ENCODE results near the gene GRIN2A.

The GRIN2A gene

DNA sequence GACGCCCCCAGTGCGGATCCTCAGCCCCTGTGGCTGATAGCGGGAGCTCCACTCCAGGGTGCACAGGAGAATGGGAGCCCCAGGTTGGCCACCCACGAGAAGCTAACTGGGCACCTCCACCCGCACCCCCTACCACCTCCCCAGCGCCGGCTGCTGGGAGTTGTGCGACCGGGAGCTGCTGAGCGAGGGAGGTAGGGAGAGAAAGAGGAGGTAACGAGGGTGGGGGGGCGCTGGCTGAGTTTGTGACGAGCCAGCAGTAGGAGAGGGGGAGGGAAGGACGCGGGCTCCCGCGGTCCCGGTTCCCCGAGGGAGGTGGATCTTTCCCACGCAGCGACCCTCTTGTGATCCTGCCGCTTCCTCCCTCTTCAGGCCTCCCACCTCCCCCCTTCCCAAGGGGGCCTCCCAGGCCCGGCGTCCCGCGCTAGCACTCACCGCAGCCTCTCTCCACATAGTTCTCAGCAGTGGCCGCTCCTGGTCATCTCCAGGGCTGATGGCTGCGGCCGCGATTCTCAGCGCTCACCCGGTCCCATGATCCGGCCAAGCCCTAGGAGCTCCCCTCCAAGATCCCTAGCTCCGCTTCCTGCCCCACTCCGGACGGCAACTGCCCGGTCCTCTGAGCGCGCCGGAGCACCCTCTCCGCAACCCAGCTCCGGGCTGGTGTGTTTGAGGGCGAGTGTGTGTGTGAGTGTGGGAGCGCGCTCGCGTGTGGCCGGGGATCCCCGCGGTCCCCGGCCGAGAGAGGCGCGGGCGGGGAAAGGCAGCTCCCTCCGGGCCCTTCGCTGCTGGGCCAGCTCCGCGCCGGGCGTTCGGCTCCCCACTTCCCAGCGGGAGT, at the start of gene GRIN2A:
TSS of gene GRIN2A (minus strand) at position 207 of the 832 bp plus-strand sequence. CDS start 2,017 bp downstream, outside the sequence.
- no peak for DNase-seq (ENCODE audit: insufficient read length, low spot score)
- FAIRE-seq: no peak

DNA sequence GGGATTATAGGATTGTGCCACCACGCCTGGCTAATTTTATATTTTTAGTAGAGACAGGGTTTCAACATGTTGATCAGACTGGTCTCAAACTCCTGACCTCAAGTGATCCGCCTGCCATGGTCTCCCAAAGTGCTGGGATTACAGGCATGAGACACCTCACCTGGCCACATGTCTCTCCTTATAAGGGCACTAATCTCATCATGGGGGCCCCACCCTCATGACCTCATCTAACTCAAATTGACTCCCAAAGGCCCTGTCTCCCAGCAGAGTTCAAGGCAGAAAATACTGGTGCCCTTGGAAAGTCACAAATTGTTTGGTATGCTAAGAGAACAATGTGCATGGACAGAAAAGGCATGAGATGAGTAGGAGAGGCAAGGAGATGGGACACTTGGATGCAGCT, 49.3 kb upstream of the GRIN2A start:
- no peak for FAIRE-seq
- DNase-seq (ENCODE audit: insufficient read length, low spot score): no peak

- DNase-seq (ENCODE audit: insufficient read length, low spot score): no peak
- FAIRE-seq: no peak
Measured at GRCh38 chr16:10228779-10229178, 46.6 kb upstream of the GRIN2A start.

- FAIRE-seq: no peak
Measured at GRCh38 chr16:10226987-10227306, 44.7 kb upstream of the GRIN2A start.

DNA sequence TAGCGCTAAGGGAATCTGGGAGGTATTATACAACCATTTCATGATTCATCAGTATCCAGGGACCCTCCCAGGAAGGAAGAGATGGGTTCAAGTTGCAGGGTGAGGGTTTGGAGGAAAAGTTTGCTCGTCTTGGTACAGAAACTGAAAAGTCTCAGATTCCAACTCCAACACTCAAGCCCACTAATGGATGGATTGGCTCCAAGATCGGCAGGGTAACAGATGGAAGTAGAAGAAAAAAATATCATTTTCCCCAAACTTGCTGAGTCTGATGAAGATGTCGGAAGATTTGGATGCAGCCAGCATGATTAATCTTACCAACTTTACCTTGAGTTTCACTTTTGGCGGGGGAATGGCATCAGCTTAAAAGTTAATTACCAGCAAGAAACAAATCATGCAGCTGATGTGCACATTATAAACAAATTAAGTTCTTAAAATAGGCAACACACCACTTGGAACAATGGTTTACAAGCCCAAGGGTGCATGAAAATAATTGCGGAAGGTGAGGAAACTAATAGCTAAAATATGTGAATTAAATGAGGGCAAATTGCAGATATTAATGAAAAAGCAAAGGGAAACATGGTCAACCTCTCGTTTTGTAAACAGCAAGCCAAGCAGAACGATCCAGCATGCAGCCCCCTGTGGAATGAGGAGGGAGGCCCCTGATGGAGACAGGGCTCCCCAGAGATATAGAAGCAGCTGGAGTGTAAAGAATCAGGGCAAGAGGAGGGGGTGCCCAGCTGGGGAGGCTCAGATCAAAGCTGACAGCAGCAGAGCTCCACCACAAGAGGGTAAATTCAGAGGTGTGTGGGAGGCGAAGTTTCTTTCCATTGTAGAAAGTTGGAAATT, 44.1 kb upstream of the GRIN2A start:
- FAIRE-seq (no peak), DNase-seq (ENCODE audit: insufficient read length, low spot score) (no peak)

More at GRCh38 chr16:10226987-10227306, 44.7 kb upstream of the GRIN2A start:
- no peak for DNase-seq (ENCODE audit: insufficient read length, low spot score)

DNA sequence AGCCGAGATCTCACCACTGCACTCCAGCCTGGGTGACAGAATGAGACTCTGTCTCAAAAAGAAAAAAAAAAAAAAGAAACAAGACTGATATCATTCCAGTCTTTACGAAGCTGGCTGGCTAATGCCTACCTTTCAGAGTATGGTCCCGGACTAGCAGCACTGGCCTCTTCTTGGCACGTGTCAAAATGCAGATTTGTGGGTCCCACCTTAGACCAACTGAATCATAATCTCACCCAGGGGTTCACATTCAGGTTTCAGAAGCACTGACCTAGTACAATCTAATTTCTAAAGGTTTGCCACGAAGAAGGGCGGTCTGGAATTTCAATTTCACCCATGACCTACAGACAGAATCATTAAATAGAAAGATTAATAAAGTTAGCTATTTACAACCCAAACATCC, 43.4 kb upstream of the GRIN2A start:
- FAIRE-seq (no peak), DNase-seq (ENCODE audit: insufficient read length, low spot score) (no peak)

GRCh38 chr16:10224850-10225249, 42.6 kb upstream of the GRIN2A start:
- FAIRE-seq (no peak), DNase-seq (ENCODE audit: insufficient read length, low spot score) (no peak)

DNA sequence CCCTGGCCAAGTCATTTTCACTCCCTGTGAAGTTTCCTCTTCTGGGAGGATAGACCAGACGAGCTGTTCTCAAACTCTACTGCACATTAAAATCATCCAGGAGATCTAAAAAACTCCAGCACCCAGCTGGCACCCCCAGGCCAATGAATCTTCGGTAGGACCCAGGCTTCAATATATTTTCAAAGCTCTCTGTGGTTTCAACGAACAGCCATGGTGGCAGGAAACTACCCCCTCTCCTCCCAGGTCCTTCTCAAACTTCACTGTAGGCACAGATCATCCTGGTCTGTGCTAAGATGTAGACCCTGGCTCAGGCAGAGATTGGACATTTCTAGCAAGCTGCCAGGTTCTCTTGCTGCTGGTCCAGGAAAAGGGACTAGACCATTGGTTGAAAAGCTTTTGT, 38.7 kb upstream of the GRIN2A start:
- no peak for FAIRE-seq
- no peak for DNase-seq (ENCODE audit: insufficient read length, low spot score)

DNA sequence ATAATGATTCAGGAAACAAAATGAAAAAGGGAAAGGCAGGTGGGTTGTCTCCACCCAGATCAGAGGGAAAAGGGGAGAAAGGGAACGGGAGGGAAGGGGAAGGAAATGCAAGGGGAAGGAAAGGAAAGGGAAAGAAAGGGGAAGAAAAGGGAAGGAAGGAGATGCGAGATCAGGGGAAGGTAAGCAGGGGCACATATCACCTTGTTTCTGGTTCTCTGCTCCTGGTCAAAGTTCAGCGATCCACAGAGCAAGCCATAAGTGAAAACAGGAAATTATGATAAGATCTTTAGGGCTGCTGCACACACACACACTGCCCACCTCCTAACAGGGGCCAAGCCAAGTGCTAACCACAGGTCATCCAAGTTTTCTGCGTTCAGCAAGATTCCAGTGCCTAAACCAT, 37.5 kb upstream of the GRIN2A start:
- DNase-seq (ENCODE audit: insufficient read length, low spot score): no peak
- no peak for FAIRE-seq

GRCh38 chr16:10218490-10219206, 36.4 kb upstream of the GRIN2A start:
- FAIRE-seq: no peak
- no peak for DNase-seq (ENCODE audit: insufficient read length, low spot score)

DNA sequence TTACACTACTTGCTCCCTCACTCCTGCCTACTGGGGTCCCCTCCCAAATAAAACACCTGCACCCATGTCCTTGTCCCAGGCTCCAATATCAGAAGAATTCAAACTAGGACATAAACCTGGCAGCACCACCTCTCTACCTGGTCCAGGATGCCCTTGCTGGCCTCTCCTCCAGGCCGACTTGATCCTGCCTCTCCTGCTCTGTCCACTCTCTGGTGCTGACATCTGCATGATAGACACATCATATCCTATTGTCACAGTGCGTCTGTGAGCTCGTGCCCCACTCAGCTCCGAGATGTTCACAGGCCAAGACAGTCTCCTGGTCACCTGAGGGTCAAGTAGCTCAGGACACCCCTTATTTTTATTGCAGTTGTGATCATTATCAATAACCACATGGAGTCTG, 31.5 kb upstream of the GRIN2A start:
- FAIRE-seq (no peak), DNase-seq (ENCODE audit: insufficient read length, low spot score) (no peak)

GRCh38 chr16:10210944-10211343, 28.7 kb upstream of the GRIN2A start:
- no peak for DNase-seq (ENCODE audit: insufficient read length, low spot score)
- FAIRE-seq: no peak

DNA sequence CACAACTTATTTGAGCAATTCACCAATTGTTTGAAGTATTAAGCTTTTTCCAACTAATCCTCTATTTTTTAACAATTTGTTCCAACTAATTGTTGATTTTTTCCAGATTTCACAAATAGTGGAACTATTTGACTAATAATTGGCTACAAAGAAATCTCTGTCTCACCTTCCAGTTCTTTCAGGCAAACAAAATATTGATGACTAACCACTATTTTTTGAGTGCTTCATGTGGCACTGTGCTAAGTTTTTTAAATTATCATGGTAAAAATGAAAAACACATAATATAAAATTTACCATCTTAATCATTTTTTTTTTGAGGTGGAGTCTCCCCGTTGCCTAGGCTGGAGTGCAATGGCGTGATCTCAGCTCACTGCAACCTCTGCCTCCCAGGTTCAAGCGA, 24.6 kb upstream of the GRIN2A start:
- DNase-seq (ENCODE audit: insufficient read length, low spot score): no peak
- no peak for FAIRE-seq

DNA sequence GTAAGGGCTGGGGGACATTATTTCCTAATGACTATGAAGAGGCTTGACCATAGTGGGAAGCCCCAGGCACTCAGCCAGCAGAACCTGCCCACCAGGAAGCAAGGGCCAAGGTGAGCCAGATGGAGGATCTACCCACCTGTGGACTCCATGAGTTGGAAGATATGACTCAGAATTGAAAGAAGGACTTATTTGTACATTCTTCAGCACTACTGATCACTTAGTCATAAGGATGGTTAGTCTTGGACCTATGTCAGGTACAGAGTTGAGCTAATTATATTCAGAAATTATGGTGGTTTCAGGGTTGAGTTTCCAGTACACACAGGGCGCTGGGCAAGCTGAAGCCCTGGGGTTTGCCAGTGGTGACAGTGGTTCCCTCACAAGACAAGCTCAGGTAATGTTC, 24.0 kb upstream of the GRIN2A start:
- FAIRE-seq: no peak

DNA sequence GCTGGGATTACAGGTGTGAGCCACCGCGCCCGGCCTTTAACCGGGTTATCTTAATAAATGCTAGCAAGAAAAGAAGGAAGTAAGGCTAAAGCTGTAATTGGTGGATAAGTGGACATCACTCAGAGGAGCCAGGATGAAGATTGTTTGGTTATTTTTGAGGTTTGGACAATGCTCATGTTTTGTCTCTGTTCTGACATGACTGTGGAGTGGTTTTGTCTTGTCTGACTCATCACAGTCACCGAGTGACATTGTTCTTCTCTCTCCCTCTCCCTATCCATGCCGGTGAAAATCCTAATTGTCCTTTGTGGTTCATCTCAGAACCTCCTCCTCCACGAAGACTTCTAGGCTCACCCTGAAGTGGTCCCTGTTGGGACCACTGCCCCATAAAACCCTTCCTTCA, 23.5 kb upstream of the GRIN2A start:
- no peak for FAIRE-seq
- DNase-seq (ENCODE audit: insufficient read length, low spot score): no peak

More for the DNA sequence above, 24.0 kb upstream of the GRIN2A start:
- no peak for DNase-seq (ENCODE audit: insufficient read length, low spot score)

DNA sequence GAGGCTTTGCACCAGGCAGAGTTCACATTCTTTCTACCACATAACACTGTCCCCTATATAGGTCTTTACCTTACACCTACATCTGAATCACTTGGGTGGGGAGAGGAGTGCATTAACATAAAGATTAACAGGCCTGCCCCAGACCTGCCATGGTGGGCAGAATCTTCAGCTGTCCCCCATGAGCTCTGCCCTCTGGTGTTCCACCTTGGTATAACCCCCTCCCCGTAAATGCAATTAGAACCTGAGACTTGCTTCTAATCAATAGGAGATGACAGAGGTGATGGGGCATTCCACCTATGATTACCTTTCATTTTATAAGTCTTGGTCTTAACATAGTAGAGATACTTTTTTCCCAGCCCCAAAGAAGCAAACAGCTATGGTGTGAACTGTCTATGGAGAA, 20.4 kb upstream of the GRIN2A start:
- DNase-seq (ENCODE audit: insufficient read length, low spot score) (no peak), FAIRE-seq (no peak)

DNA sequence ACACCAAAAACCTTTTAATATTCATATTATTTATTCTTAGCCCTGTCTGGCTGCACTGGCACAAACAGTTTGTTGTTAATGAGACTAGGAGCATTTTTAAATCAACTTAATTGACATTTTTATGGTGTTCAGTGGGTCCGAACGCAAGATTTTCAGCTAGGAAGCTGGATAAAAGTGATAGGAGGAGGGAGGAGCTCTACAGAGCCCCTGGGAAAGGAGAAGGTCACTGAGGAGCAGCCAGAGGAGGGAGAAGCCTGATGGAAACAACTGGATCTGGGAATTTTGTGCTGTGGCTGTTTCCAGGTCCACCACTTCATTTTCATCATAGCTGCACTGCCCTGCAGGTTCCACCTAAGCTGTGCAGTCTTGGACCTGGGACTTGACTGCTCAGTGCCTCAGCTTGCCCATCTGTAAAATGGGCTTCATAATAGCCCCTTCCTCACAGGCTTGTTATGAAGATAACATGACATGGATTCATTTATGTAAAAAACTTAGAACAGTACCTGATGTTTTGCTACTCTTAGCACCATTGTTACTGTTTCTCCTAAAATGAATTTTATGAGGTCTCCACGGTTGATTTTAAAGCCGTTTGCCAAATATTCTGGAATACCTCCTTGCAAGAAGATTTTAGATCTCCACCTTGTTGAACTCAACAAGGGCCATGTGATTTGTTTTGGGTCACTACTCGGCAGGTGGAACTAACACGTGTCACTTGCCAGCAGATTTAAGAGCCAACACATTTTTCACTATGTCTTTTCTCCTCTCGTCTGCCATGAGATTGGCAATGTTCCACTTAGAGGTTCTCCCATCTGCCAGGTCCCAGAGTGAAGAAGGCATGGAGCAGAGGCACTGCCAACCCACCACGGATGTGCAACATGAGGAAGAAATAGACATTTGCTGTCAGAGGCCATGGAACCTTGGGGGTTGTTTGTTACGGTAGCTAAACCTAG, 18.7 kb upstream of the GRIN2A start:
- FAIRE-seq: no peak

DNA sequence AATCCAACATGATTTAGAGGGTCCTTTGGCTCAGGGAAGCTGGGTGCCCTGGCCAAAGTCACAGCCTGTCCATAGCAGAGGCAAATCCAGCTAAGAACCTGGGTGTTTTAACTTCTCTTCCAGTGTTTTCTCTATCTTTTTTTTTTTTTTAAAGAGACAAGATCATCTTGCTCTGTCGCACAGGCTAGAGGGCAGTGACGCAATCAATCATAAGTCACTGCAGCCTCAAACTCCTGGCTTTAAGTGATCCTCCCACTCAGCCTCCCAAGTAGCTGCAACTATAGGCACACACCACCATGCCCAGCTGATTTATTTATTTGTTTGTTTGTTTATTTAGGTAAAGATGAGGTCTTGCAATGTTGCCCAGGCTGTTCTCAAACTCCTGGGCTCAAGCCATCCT, 14.8 kb upstream of the GRIN2A start:
- no peak for DNase-seq (ENCODE audit: insufficient read length, low spot score)
- no peak for FAIRE-seq

More for the DNA sequence above, 18.7 kb upstream of the GRIN2A start:
- no peak for DNase-seq (ENCODE audit: insufficient read length, low spot score)

GRCh38 chr16:10191096-10191495, 8.9 kb upstream of the GRIN2A start:
- DNase-seq (ENCODE audit: insufficient read length, low spot score) (no peak), FAIRE-seq (no peak)

DNA sequence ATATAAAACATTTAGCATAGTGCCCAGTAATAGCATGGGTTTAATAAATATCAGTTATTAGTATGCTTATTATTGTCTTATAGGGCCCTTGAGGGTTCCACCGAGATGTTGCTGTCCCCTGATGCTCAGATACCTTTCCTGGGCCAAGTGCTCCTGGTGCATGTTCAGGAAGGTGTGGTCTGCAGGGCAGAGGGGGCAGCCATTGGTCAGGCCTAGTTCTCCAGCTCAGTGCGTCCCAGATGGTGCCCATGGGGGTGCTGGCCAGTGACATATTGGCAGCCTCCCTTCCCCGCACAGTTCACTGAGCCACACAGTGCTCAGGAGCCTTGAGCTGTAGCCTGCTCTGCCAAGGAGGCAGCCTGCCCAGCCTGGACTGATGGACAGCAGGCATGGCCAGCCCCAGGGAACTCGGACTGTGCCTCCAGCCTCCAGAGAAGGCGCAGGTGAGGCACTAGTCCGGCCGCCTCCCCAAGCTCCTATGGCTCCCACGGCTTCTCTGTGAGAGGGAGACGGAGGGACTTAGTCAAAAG, 7.7 kb upstream of the GRIN2A start:
- DNase-seq (ENCODE audit: insufficient read length, low spot score) (no peak), FAIRE-seq (no peak)

Data from HTR-8/SVneo (cell line).